Stimulated activated CD8-positive, alpha-beta memory T cell treated with anti-CD3 and anti-CD28 coated beads, Interleukin-7, amount 100 ng/mL, for 1 hour (primary cell): Measurements from ENCODE around the gene QSOX1.

Source experiments
- DNase-seq, 2 donors: peaks; one replicate each; pipeline ENCODE4 v3.0.0-alpha.2; 2020; ENCODE audit warnings: low read depth in 2 of 2

QSOX1 gene

DNA sequence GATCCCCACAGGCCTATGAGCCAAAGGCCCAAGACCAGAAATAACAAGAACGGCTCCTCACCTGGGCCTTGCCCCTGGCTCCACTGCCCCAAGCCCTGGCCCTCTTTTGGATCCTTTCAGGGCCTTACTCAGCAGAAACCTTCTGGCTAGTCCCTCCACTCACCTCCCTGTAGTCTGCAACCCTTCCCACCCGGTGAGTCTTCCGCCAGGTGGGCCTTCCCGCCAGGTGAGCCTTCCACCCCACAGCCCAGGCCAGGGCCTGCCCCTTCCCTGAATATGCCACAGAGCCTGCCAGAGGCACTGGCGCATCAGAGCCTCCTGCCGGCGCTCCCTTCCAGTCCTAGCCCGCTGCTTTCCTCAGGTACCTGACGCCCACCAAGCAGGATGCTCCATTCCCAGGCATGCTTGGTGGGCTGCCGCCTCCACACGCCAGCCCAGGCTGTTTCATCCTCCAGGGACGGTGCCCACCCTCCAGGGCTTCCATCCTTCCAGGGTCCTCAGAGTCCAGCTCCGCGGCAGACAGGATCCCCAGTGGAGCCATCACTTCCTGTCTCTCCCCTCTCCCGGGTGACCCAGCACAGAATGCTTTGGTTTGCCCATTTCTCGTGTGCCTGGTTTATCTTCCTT, 96.3 kb downstream of the QSOX1 start:
- no peak for DNase-seq

DNA sequence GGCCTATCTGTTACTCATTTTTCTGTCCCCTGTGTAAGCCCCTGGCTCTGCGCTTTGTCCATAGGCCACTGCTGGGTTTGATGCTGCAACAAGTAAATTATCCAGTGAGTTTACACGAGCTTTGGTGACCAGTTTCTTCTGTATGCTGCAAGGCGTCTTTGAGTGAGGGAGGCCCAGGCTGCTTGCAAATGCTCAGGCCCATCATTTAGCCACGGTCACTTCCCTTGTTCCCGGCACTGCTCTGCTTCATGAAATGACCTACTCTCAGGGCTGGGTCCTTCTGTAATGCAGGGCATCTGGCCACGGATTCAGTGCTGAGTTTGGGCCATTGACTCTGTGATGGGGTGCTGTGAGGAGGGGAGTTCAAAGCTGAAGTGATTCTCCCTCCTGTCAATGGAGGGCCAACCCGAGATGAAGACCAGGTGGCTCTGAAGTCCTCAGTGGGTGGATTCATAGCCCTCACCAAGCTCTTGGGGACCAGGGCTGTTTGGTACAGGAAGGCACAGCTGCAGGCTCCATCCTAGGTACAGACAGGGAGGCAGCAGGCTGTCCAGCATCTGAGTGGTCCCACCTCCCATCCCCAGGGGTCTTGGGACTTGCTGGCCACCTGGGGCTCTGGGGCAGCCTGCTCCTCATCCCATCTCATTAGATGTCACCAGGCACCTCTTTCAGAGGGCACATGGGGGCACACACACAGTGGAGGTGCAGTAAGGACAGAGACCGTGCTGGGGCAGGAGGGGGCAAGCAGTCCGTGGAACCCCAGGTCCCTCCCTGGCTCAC, 97.0 kb downstream of the QSOX1 start:
- no peak for DNase-seq

DNA sequence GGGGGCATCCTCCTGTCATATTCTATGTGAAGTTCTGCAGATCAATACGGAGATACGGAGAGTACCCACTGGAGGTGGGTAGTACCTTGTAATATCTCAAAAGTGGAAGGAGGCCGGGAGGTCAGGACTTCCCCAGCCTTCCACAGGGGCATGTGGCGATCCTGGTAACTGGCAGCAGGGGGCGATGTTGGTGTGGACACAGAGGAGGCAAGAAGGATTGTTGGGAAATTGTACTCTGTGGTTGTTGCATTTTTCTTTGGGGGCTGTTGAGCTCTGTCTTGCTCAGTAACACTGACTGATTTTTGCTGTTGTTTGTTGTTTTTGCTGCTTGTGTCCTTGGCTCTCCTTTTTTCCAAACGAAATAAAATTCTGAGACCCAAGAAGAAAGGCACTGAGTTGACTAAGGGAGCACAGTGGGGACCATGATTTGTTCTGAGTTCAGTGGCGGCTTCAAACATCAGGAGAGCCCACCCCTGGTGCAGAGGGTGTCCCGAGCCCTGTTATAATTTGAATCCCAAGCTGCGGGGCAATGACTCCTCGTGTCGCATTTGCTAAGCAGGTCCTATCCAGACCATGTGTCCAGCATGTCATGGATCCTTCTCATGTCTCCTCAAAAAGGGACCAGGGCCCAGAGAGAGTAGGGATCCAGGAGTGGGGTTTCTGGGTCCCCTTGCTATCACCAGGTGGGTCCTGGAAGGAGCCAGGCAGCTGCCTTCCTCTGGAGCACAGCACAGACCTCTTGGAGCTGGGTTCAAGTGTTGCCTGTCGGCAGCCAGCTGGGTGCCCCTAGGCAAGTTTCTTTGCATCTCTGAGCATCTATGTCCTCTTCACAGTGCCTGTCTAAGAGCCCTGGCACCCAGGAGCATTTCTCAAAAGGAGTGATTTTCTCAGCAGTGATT, 98.2 kb downstream of the QSOX1 start:
- peak; percentile 17 to 38 for DNase-seq
